GM15510 (cell line): ENCODE measurements around the gene SEPHS2.
A peak's percentile ranks its signal among the peaks of the same experiment; 100 is the strongest.

Experiments
- POLR2A ChIP-seq: IDR thresholded peaks from 3 replicates; pipeline ENCODE4 v1.6.1; 2011; ENCODE audit warnings: borderline replicate concordance; ENCODE audit not compliant: insufficient read length; ENCODE audit errors: extremely low read depth

The SEPHS2 gene

GRCh38 chr16:30397776-30398660 is 47.7 kb downstream of the SEPHS2 start:
- no peak for TF ChIP-seq POLR2A

GRCh38 chr16:30397056-30397455 is 48.6 kb downstream of the SEPHS2 start:
- no peak for TF ChIP-seq POLR2A

- TF ChIP-seq POLR2A = no peak
Measured at GRCh38 chr16:30395992-30396585, 49.6 kb downstream of the SEPHS2 start.

- peak; percentile 80 for TF ChIP-seq POLR2A
Measured at GRCh38 chr16:30395155-30395991, 50.3 kb downstream of the SEPHS2 start, which contains the start of gene ZNF48. Gene ZNF48 (plus strand): TSS chr16:30395420. CDS start chr16:30395795, 375 bp downstream.

- no peak for TF ChIP-seq POLR2A
Measured at GRCh38 chr16:30394592-30395154, 51.0 kb downstream of the SEPHS2 start.
